ENCODE results near the gene SNED1.

DNA sequence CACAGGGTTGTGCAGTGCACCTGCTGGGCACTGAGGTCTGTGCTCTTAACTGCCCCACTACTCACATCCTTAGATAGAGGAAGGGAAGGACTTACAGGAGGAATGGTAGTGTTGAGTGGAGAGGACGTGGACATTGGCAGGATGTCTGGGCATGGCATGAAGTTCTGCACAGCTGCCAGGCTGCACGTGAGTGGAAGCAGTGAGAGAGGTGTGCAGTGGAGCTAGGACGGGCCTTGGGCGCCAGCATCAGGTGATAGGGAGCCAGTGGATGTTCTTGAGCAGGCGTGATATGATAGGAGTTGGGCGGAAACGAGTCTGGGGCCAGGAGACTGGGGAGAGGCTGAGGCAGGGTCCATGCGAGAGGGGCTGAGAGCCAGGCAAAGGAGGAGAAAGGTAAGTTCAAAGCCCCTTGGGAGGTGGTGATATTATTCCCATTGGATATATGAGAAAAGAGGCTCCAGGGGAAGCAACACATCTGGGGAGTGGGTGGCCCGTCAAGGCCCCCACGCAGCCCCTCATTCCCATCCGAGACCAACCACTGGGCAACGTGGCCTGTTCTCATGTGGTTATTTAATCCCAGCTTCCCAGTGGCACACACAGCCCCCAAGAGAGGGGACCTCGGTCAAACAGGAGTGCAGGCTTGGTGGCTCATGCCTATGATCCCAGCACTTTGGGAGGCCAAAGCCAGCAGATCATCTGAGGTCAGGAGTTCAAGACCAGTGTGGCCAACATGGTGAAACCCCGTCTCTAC lies 45.7 kb upstream of the SNED1 start:
- TF ChIP-seq CTCF (IDR thresholded peaks at IDR 0.05; ENCODE audit: poor library complexity, severe bottlenecking) (no peak), TAF1 (IDR thresholded peaks at IDR 0.05; ENCODE audit: low read depth) (no peak), POLR2AphosphoS5 (IDR thresholded peaks at IDR 0.05) (no peak)

Data from neural cell (in vitro differentiated cells).